ENCODE results near the gene PNP. TPM values are rescaled to one million over a fixed set of nuclear protein-coding genes. Genes with fewer than 3 reads are reported as not detected.
A peak's percentile ranks its signal among the peaks of the same experiment; 100 is the strongest.
"Not testable (repeated sequence)": the region's sequence is repeated elsewhere in the genome, so short reads cannot be mapped to it uniquely, and the experiment has no call there.

Gene PNP
- total and polyA plus RNA-seq, 5 experiments from 2014 or later = 32.2 to 65.7 (median 57.9) TPM

- Mint-ChIP-seq H3K9me3 (no peaks in the 10 kb centered on the region), H3K4me3 (no peak overlapping the region), H3K27ac (peak overlapping the region in 2 of 10 donors; percentile 46 to 93), H3K27me3 (peaks cover 0 to 1% (median 0%) of the 10 kb centered on the region in 5 donors), H3K36me3 (no peaks in the 10 kb centered on the region), H3K4me1 (peaks cover 30 to 71% (median 40%) of the 10 kb centered on the region in 4 donors)
- no peak for ATAC-seq
- no peak for DNase-seq
- POLR2A ChIA-PET = interaction anchor here (1.3 kb wide), 1 partner anchor 25 kb away, joined by 4 read pairs; no protein-coding TSS in a partner anchor
Observed at GRCh38 chr14:20494935-20495766, 25.9 kb downstream of the PNP start.

- no peak for DNase-seq
- POLR2A ChIA-PET = interaction anchor here (0.6 to 1.3 kb wide), 3 partner anchors 17 to 43 kb away, joined by 3 to 8 read pairs (median 3); partner anchors contain the start of genes APEX1 and PIP4P1
- Mint-ChIP-seq H3K27me3 (peaks cover 0 to 1% (median 0%) of the 10 kb centered on the region in 5 donors), H3K9me3 (no peaks in the 10 kb centered on the region), H3K4me1 (peaks cover 19 to 43% (median 21%) of the 10 kb centered on the region in 4 donors), H3K27ac (peak overlapping the region in 2 of 10 donors; percentile 39 to 67), H3K36me3 (no peaks in the 10 kb centered on the region), H3K4me3 (no peak overlapping the region)
- no peak for ATAC-seq
Observed at GRCh38 chr14:20498622-20499021, 29.4 kb downstream of the PNP start.

GRCh38 chr14:20499108-20499507 lies 29.9 kb downstream of the PNP start:
- no peak for ATAC-seq
- Mint-ChIP-seq H3K27ac (no peak overlapping the region), H3K36me3 (peaks cover 0 to 3% (median 0%) of the 10 kb centered on the region in 3 donors), H3K9me3 (no peaks in the 10 kb centered on the region), H3K4me1 (peaks cover 21 to 44% (median 23%) of the 10 kb centered on the region in 4 donors), H3K4me3 (no peak overlapping the region), H3K27me3 (peaks cover 0 to 1% (median 0%) of the 10 kb centered on the region in 5 donors)
- no peak for DNase-seq
- POLR2A ChIA-PET = interaction anchor here (1.0 to 1.3 kb wide), 2 partner anchors 38 to 44 kb away, joined by 3 read pairs; partner anchors contain the start of genes APEX1 and PIP4P1

- Mint-ChIP-seq H3K27me3 (peaks cover 0 to 1% (median 0%) of the 10 kb centered on the region in 5 donors), H3K27ac (no peak overlapping the region), H3K4me3 (no peak overlapping the region), H3K36me3 (peaks cover 0 to 3% (median 0%) of the 10 kb centered on the region in 3 donors), H3K9me3 (no peaks in the 10 kb centered on the region), H3K4me1 (peaks cover 21 to 42% (median 22%) of the 10 kb centered on the region in 4 donors)
- DNase-seq (no peak), ATAC-seq (no peak)
- POLR2A ChIA-PET = no interaction called here
Observed at GRCh38 chr14:20499881-20500280, 30.7 kb downstream of the PNP start.

- H3K27ac Mint-ChIP-seq = no peak overlapping the region
- H3K4me1 Mint-ChIP-seq = peaks cover 9 to 29% (median 11%) of the 10 kb centered on the region in 4 donors
- POLR2A ChIA-PET = no interaction called here
- ATAC-seq = no peak
- DNase-seq = no peak
- no peaks in the 10 kb centered on the region for H3K9me3 Mint-ChIP-seq
- H3K27me3 Mint-ChIP-seq = no peaks in the 10 kb centered on the region
- H3K4me3 Mint-ChIP-seq = no peak overlapping the region
- peaks cover 0 to 3% (median 0%) of the 10 kb centered on the region in 3 donors for H3K36me3 Mint-ChIP-seq
Observed at GRCh38 chr14:20501346-20501745, 32.1 kb downstream of the PNP start.

- H3K4me3 Mint-ChIP-seq = no peak overlapping the region
- peaks cover 0 to 3% (median 0%) of the 10 kb centered on the region in 3 donors for H3K36me3 Mint-ChIP-seq
- peaks cover 7 to 19% (median 9%) of the 10 kb centered on the region in 4 donors for H3K4me1 Mint-ChIP-seq
- ATAC-seq (no peak), DNase-seq (no peak)
- H3K9me3 Mint-ChIP-seq = no peaks in the 10 kb centered on the region
- H3K27ac Mint-ChIP-seq = peak overlapping the region in 3 of 10 donors; percentile 21 to 50 (median 31)
- POLR2A ChIA-PET = no interaction called here
- peaks cover 0 to 1% (median 0%) of the 10 kb centered on the region in 5 donors for H3K27me3 Mint-ChIP-seq
Observed at GRCh38 chr14:20503898-20504297, 34.7 kb downstream of the PNP start.

- H3K36me3 Mint-ChIP-seq, POLR2A ChIA-PET, ATAC-seq, H3K27ac Mint-ChIP-seq, H3K4me3 Mint-ChIP-seq, H3K27me3 Mint-ChIP-seq, DNase-seq, H3K4me1 Mint-ChIP-seq, H3K9me3 Mint-ChIP-seq: not testable (repeated sequence)
Observed at GRCh38 chr14:20506276-20506675, 37.1 kb downstream of the PNP start.

- H3K4me1 Mint-ChIP-seq, H3K9me3 Mint-ChIP-seq, H3K27ac Mint-ChIP-seq, H3K4me3 Mint-ChIP-seq, H3K27me3 Mint-ChIP-seq, ATAC-seq, DNase-seq, POLR2A ChIA-PET, H3K36me3 Mint-ChIP-seq: not testable (repeated sequence)
Observed at GRCh38 chr14:20506752-20507151, 37.5 kb downstream of the PNP start.

GRCh38 chr14:20507537-20507936 lies 38.3 kb downstream of the PNP start:
- H3K4me3 Mint-ChIP-seq, H3K27me3 Mint-ChIP-seq, DNase-seq, H3K36me3 Mint-ChIP-seq, H3K27ac Mint-ChIP-seq, H3K9me3 Mint-ChIP-seq, POLR2A ChIA-PET, ATAC-seq: not testable (repeated sequence)
- H3K4me1 Mint-ChIP-seq = peaks cover 9 to 17% (median 10%) of the 10 kb centered on the region in 4 donors

GRCh38 chr14:20508367-20508766 lies 39.2 kb downstream of the PNP start:
- no peak for DNase-seq
- no peak for ATAC-seq
- Mint-ChIP-seq H3K27me3 (peaks cover 0 to 3% (median 0%) of the 10 kb centered on the region in 5 donors), H3K4me3 (no peak overlapping the region), H3K4me1 (peaks cover 7 to 19% (median 10%) of the 10 kb centered on the region in 4 donors), H3K9me3 (no peaks in the 10 kb centered on the region), H3K36me3 (peaks cover 0 to 3% (median 0%) of the 10 kb centered on the region in 3 donors), H3K27ac (peak overlapping the region in 1 of 10 donors; percentile 37)
- POLR2A ChIA-PET = no interaction called here

GRCh38 chr14:20512177-20512905 lies 43.1 kb downstream of the PNP start:
- H3K27ac Mint-ChIP-seq = no peak overlapping the region
- DNase-seq (no peak), ATAC-seq (no peak)
- H3K27me3 Mint-ChIP-seq = peaks cover 0 to 3% (median 0%) of the 10 kb centered on the region in 5 donors
- no peaks in the 10 kb centered on the region for H3K36me3 Mint-ChIP-seq
- POLR2A ChIA-PET = no interaction called here
- no peak overlapping the region for H3K4me3 Mint-ChIP-seq
- peaks cover 0 to 11% (median 4%) of the 10 kb centered on the region in 4 donors for H3K4me1 Mint-ChIP-seq
- H3K9me3 Mint-ChIP-seq = no peaks in the 10 kb centered on the region

GRCh38 chr14:20515846-20516245 lies 46.6 kb downstream of the PNP start:
- POLR2A ChIA-PET = interaction anchor here (0.6 kb wide), 1 partner anchor 10 kb away, joined by 4 read pairs; no protein-coding TSS in a partner anchor

More at GRCh38 chr14:20515846-20516245, 46.6 kb downstream of the PNP start:
- peaks cover 0 to 11% (median 4%) of the 10 kb centered on the region in 4 donors for H3K4me1 Mint-ChIP-seq
- no peaks in the 10 kb centered on the region for H3K36me3 Mint-ChIP-seq
- no peak overlapping the region for H3K27ac Mint-ChIP-seq
- peaks cover 0 to 2% (median 0%) of the 10 kb centered on the region in 5 donors for H3K27me3 Mint-ChIP-seq
- DNase-seq (no peak), ATAC-seq (no peak)
- no peaks in the 10 kb centered on the region for H3K9me3 Mint-ChIP-seq
- no peak overlapping the region for H3K4me3 Mint-ChIP-seq

Measured in naive thymus-derived CD8-positive, alpha-beta T cell (primary cell).